Skin of body (tissue), 2 donors: ENCODE measurements around the gene SYT7. TPM values are rescaled to one million over a fixed set of nuclear protein-coding genes. Genes with fewer than 3 reads are reported as not detected.

Source experiments
- DNase-seq: peaks from one replicate; lab custom pipeline; 2025; lab: John Stamatoyannopoulos, UW
- total RNA-seq: library from RNA; depleted of rRNA; stranded (reverse); fragments of >200 nt; gene quantifications from one replicate; pipeline ENCODE4 v1.2.3, GENCODE V29; 2014

SYT7 gene
- total RNA-seq, 1 donor from 2014 or later, result 1.7 TPM

DNA sequence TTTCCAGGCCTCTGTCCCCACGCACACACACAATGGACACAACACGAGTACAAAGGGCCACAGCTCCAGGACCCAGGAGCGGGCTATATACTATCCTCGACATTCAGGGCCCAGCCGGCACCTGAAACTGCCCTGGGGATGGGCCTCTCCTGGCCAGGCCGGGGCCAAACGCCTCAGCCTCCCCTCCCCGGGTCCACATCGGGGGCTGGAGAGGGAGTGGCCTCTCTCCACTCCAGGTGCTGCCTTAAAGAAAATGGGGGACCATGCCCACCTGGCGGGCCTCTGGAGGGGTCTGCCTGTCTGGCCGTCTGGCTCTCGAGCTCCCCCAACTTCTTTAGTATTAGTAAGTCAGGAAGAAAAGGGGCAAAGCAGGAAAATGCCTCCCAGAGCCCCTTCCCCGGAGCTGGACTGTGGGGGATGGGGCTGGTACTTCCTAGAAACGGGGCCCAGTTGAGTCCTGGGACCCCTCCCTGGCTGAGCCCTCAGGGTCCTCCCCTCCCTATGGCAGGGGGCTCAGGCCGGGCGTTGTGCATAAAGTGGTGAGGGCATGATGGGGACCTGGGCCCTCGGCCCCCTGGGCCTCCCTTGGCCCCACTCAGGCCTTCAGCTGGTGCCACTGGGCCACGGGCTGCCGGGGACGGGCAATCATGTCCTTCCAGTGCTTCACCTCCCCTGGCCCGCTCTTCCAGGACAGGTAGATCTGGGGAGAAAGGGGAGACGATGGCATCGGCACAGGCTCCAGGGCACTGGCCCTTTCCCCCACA lies 62.7 kb downstream of the SYT7 start:
- no peak for DNase-seq

- no peak for DNase-seq
These were observed 64.0 kb downstream of the SYT7 start for GRCh38 chr11:61516675-61517572.

DNA sequence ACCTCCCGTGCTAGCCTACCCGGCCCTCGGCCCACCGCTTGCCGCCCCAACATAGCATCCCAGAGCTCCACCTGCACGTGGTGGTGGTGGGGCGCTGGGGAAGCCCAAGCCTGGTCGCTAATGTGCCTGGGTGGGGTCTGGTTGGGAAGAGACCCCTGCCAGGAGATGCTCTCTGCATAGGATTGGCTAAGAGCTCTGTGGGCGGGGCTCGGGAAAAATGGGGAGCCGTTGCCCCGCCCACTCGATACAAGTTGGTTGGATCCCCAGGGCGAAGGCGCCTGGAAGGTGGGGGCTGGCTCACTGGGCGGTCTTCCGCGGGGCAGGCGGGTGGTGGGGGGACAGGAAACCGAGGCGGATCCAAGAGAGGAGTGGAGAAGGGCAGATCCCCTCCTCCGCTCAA lies 64.7 kb downstream of the SYT7 start:
- no peak for DNase-seq

GRCh38 chr11:61515686-61516085 lies 65.2 kb downstream of the SYT7 start:
- no peak for DNase-seq

DNA sequence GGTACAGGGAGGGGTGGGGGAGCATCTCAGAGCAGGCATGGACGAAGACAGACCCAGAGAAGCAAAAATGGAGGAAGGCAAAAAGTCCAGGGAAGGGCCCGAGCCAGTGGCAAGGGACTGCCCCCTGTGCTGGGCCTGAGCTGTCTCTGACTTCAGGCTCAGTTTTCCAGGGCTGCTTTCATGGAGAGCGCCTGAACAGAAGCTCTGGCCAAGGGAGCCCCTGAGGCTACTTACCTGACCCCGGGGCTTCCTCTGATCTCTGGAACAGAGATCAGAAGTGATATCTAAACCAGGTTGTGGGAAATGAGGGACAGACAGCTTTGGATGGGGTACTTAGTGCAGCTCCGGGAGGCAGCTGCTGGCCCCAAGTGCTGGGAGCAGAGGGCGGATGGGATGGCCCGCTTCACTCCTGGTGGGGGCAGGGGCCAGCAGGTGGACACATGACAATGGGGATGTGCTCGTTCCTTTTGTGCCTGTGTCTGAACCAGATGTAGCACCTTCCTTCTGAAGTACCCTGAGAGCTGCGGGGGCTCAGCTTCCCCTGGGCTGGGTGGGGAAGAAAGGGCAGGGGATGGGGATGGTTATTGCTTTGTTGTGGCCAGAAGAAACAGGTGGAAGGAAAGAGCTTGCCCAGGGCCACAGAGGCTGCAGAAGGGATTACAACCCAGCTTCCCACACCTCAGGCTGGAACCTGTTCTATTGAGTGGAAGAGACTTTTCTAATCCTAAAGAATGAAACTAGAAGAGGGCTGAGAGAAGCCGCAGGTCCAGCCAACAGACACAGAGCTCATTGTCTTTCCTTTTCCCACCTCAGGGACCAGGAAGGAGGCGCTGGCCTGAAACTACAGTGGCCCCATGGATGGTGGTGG lies 66.6 kb downstream of the SYT7 start:
- DNase-seq, result no peak

DNA sequence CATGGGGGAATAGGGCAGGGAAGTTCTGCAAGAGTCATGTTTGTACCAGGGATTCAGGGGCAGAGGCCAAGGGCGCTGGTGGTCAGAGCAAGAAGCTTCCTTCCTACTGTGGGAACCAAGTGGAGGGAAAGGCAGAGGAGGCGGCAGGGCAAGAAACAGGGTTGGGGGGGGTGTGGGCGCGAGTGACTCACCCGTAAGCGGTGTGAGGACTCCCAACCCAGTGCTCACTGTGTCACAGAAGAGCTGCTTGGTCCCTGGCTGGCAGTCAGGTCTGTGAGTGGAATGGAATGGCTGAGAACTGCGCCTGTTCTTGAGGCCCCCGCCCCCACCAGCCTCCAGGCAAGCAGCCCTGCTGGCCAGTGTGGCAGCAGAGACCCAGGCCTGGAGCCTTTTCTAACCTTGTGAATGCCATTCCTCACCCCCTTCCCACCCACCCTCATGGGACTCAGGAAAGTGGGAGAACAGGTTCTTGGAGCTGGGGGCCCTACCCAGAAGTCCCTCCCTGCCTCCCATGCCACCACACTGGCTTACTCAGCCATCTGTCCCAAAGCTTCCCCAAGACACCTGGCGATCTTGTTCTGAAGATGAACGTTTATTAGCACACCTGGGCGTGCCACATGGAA lies 67.6 kb downstream of the SYT7 start:
- no peak for DNase-seq

GRCh38 chr11:61512435-61512834 lies 68.4 kb downstream of the SYT7 start:
- no peak for DNase-seq

DNA sequence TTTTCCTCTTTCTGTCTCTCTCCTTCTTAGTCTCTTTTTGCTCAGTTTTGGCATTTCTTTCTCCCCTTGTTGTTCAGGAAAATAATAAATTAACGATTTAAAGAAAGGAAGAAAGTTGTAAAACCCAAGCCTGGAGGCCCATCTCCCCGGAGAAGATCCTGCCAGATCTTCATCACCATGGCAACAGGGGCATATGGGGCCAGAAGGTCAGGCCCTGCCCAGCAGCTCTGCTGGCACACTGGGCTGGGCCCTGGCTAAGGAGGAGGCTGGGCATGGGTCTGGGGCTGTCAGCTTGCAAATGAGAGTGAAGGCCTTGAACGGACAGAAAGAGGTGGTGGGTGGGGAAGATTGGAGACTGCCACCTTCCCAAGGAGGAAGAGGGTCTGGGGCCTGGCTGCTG lies 69.5 kb downstream of the SYT7 start:
- no peak for DNase-seq

DNA sequence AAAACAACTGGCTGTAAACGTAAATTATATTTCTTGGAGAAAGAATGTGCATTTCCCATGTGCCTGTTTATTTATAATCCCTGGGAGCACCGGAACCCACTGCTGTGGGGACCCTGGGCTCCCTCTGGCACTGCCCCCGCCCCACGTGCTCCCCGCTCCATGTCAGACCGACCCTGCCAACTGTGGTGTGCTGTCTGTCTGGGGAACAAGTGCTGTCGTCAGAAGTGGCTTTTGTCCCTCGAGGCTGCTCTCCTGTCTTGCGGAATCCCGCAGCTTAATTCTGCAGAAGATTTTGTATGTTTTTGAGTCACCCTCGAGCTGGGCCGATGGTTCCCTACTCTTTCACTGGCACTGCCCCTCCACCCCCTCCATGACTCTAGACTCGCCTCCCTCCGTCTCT lies 69.9 kb downstream of the SYT7 start:
- no peak for DNase-seq

- no peak for DNase-seq
These were observed 70.5 kb downstream of the SYT7 start for GRCh38 chr11:61510166-61510919.

DNA sequence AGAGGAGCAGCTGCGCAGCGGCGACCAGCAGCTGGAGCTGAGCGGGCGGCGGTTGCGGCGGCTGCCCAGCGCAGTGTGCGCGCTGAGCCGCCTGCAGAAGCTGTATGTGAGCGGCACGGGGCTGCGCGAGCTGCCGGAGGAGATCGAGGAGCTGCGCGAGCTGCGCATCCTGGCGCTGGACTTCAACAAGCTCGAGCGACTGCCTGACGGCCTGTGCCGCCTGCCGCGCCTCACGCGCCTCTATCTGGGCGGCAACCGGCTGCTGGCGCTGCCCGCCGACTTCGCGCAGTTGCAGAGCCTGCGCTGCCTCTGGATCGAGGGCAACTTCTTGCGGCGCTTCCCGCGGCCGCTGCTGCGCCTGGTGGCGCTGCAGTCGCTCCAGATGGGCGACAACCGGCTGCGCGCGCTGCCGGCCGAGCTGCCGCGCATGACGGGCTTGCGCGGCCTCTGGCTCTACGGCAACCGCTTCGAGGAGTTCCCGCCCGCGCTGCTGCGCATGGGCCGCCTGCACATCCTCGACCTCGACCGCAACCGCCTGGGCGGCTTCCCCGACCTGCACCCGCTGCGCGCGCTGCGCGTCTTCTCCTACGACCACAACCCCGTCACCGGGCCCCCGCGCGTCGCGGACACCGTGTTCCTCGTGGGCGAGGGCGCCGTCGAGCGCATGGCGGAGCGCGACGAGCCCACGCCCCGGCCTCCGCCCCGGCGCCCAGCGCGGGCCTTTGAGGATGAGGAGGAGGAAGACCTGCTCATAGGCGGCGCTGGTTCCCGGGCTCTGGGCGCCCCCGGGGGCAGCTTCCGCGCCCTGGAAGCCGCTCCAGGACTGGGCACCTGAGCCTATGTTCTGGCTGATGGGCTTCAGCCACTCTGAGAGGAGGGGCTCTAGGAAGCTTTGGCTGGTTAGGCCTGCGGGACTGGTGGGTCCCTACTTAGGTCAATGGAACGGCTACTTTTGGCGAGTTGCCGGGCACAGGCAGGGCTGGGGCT lies 71.5 kb downstream of the SYT7 start:
- DNase-seq, result peak; percentile 66

DNA sequence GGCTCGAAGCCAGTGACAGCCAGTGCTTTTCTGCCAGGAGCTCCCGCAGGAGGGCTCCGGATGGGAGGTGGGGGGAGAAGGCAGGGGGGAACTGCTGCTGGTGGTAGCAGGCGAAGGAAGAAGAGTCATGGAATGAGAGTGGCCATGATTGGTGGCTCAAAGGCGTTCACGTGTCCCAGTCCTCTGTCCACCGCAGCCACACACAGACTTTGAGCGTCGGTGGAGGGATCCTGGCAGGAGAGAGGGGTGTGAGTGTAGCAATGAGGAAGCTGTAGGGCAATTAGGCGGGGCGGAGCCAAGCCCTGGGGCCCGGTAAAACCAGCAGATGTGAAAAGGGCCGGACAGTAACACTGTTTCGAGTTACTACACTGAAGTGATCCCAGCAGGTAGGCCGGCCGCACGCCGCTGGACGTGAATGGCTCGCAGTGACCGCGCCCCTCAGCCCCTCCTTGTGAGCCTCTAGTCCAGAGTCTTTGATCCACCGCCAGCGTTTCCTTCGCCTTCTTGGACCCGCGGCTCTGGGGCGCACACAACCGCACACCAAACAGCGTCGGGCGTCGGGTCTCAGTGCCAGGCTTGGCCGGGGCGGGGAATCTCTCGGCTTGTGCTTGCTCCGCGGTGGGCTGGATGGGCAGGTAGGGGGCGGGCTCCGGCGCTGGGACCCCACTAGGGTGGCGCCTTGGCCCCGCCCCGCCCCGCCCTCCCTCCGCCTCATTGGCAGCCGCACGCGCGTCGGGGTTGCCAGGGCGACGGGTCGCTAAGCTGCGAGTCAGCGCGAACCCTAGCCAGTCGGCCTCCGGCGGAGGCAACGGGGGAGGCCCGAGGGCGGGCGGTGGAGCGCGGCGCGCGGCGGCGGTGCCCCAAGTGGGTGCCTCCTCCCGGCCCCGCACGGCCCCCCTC lies 72.7 kb downstream of the SYT7 start, which contains the start of gene LRRC10B:
Gene LRRC10B (plus strand): TSS at position 788 of the 900 bp plus-strand sequence. CDS start 250 bp downstream, outside the sequence.
- no peak for DNase-seq

- no peak for DNase-seq
These were observed 73.7 kb downstream of the SYT7 start for GRCh38 chr11:61507012-61507768.

DNA sequence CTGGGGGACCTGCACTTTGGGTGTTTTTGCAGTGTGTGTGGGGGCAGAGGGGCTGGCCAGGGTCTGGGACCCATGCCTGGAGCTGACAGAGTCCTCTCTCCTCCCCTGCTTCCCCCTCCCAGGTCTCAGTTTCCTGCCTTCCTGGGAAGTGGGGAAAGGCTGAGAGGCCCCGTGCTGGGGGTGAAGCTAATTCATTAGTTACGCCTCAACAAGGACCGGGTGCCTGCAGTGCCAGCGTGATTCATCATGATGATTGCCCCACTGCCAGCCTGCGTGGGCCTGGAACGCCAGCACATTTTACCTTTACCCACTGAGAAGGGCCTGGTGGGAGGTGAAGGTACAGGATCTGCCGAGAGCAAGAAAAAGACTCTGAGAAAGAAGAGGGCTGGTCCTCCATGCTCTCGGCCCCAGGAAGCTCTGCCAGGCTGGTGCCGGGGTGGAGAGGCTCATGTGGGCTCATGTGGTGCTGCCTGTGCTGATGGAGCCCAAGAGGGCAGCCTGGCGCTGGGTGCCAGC lies 75.2 kb downstream of the SYT7 start:
- no peak for DNase-seq

- DNase-seq, result no peak
These were observed 75.8 kb downstream of the SYT7 start for GRCh38 chr11:61505106-61505505.

GRCh38 chr11:61503135-61503770 lies 77.6 kb downstream of the SYT7 start:
- DNase-seq, result no peak

- no peak for DNase-seq
These were observed 78.4 kb downstream of the SYT7 start for GRCh38 chr11:61502522-61502921.
